Activated gamma-delta T cell treated with anti-CD3 and anti-CD28 coated beads, Interleukin-2, amount 50 U/mL, for 16 hours (primary cell): ENCODE results near the gene SHB.

Experiments
- DNase-seq: peaks from one replicate; pipeline ENCODE4 v3.0.0-alpha.2; 2020; ENCODE audit warnings: low read depth

SHB gene

GRCh38 chr9:38024036-38024681 is 44.9 kb downstream of the SHB start:
- no peak for DNase-seq

DNA sequence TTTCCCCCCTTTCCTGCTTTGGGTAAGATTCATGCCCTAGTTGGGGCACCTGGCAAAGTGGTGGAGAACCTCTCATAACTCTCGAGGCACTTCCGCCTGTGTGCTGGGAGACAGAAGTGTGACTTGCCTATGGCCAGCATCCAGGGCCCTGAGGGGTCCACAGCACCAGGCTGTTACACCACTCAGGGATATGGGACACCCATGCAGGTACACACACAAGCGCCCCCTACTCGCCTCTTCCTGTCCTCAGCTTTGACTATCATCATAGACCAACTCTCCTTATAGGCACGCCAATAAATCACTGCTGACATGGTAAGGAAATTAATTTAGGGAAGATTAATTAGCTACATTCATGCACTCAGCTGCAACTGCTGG is 45.4 kb downstream of the SHB start:
- no peak for DNase-seq

DNA sequence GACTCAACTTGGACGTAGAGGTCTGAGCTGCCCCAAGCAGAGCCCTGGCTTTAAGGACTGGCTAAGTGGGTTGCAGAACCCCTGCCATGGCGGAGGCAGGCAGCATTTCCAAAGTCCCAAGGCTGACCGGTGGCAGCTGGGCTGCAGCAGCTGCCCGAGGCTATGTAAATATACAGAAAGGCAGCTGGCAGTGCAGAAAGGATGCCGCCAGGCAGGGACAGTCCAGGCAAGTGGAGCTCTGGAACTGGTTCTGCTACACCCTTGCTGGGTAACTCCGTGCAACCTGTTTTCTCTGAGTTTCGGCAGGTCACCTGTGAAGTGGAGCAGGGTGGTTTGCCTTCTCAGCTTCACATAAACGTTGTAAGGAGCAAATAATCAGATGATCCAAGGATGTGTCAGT is 46.0 kb downstream of the SHB start:
- DNase-seq, result no peak

- no peak for DNase-seq
Observed at GRCh38 chr9:38022203-38022895, 46.7 kb downstream of the SHB start.

DNA sequence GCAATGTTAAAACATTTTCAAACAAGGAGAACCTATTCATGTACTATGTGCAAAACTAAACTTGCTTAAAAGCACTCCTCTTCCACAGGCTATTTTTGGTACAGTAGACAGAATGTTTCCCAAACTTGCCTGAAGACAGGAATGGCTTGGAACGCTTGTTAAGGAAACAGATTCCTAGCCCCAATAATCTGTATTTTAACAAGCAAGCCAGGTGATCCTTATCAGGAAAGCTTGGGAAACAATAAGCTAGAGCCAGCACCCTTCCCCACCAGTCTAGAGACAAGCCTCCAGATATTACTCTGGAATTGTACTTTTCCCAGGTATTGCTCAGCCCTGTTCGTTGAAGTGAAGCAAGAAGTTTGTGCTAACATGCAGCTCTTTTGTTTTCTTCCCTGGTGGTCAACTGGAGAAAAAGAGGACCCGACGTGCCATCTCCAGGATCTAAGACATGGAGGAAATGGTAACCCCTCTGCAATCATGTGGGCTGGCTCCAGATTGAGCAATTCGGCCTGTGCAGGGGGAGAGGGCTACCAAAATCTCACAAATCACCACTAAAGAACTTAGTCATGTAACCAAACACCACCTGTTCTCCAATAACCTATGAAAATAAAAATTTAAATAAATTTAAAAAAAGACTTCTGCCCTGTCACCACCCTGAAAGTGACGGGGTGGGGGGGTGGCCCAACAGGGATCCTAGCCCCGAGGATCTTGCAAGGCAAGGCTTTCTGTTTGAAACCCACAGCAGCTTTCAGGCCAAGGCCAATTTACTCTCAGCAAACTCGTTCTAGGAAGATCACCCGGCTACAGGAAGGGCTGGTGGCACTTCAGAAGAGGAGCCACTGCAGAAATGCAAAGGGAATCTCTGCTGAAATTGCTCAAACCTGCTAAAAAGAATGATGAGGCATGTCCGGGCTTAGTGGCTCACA is 48.6 kb downstream of the SHB start:
- no peak for DNase-seq

DNA sequence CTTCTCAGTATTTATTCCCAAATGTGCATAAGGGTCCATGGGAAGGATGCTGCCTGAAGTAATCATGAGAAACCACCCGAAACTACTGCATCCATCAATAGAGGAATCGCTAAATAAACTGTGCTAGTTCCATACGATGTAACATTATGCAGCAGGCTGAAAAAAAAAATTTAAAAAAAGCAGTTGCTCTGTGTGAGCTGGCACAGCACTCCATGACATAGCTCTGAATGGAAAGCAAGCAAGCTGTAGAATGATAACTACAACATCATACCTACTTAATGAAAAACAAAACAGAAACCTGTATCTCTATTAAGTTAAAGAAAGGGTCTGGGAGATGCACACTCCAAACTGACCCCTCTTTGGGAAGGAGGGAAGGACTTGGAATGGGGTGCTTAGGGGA is 49.3 kb downstream of the SHB start:
- no peak for DNase-seq

DNA sequence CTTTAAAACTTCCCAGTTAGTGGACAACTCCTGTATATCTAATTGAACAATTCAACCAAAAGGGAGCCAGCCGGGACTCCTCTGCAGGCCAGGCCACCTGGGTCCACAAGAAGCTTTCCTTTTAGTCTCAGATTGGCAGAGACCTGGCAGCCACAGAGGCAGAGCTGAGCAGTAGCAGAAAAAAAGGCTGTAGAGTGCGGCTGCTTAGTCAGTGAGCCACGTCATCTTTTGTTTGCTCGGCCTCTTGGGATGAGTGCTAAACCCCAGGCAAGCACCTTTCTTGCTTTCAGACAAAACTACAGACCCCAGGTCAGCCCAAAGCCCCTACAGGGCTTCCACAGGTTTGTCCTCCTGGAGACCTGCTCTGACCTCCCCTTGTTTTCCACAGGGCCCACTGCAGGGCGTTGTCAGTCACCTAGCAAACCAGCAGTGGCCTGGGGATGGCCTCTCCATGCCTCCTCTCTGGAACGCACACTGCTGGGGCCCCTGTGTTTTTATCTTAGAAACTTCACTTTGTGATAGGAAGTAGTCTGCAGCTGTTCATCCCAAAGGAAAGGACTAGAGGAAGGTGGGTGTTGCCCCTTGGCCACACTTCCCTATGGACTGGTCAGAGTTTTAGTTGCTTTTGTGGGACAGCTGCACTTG is 49.9 kb downstream of the SHB start:
- no peak for DNase-seq

GRCh38 chr9:38018241-38018957 is 50.6 kb downstream of the SHB start:
- DNase-seq, result no peak

DNA sequence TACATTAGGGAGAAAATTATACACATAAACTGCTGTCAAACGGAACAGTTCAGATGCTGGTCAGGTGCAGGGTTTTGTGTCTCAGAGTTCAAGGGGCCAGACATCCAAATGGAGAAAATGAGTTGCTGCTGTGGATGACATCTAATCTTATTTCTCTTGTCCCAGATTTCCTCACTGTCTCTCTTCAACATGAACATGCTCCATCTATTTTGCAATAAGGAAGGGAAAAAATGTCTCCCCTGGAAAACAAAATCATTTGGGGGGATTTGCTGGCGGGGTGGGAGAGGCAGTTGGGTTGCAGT is 51.2 kb downstream of the SHB start:
- DNase-seq, result no peak

DNA sequence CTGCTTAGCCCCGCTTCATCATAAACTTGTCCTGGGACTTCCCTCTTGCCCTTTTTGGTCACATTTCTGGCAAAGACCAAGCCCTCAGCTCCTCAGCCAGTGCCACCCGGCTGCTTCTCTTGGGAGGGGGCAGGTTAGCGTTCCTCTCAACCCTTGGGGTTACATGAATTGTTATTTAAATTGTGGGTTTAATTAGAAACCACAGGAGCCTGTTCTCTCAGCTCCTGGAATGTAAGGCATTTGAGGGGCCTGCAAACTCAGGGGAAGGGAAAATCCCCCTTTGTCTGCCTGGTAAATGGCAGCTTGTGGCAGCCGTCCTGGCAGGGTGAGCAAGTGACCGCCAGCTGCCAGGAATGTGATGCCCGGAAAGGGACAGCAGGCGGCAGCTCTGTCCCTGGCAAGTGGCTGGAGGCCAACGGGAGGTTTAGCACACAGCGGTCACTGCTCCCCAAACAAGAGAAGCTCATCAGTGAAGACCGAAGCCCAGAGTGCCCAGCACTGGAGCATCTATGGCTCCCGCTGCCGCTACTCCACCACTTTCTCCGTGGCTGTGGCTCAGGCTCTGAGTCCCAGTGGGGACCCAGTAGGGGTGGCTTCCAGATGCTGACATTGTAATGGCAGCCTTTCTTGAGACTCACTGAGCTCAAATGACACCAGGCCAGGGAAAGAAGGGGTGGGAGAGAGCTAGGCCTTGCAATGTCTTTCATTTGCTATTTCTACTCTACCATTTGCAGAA is 51.7 kb downstream of the SHB start:
- no peak for DNase-seq

DNA sequence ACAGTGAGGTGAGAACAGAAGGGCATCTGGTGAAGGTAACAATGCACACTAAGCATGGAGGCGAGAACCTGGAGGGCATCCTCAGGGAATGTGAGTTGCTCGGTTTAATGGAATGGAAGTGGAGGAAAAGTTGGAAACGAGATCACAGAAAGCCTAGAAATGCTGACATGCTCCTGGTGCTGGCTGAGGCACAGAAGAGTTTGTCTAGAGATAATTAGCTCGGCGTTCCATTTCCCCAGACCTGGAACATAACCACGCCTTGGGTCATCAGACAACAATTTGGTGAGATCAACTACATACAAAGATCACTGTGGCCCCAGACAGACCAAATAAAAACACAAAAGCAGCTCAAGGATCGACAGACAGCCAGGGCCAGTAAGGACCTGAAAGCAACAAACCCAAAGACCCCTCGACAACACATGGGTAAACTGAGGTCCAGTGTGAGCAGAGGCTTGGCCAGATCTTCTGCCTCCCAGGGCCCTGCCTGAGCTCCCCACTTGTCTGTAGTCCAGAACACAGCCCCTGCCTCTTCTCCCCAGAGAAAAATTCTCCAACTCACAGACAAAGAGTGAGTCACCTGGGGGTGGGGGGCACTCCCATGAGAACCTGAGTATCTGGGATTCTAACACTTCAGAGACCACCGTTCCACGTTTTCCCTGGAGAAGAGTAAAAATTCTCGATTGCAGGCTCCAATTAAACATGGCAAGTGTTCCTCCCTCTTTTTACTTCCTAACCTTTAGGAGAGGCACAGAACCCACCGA is 52.5 kb downstream of the SHB start:
- no peak for DNase-seq

GRCh38 chr9:38015906-38016305 is 53.1 kb downstream of the SHB start:
- DNase-seq, result no peak

GRCh38 chr9:38015266-38015665 is 53.8 kb downstream of the SHB start:
- DNase-seq, result no peak

GRCh38 chr9:38012767-38013450 is 56.1 kb downstream of the SHB start:
- DNase-seq, result no peak

GRCh38 chr9:38011991-38012390 is 57.0 kb downstream of the SHB start:
- no peak for DNase-seq

- no peak for DNase-seq
Observed at GRCh38 chr9:38010918-38011704, 57.9 kb downstream of the SHB start.

DNA sequence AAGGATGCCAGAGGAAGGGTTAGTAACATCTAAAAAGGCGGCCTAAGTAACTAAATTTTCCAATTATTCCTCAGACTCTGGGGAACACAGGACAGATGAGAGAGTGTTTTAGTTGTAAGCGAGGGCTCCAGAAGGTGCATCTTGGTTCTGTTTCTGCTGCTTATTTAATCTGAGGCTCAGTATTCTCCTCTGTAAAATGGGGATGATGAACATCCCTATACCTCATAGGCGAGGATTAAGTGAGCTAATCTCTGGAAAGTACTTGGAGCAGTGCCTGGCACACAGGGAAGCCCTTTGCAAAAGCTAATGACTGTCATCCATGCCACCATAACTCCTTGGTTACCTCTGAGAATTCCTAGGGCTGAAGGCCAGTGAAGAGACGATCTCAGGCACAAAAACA is 59.0 kb downstream of the SHB start:
- no peak for DNase-seq

GRCh38 chr9:38009035-38009501 is 60.0 kb downstream of the SHB start:
- no peak for DNase-seq
